SK-N-SH (cell line): Measurements from ENCODE around the gene GALNT14.

Experiments
- EP300 ChIP-seq, 2 experiments: IDR thresholded peaks; 2 replicates each; pipeline versions ENCODE4 v1.4.0 to v1.6.1; 2012; ENCODE audit warnings: borderline replicate concordance in 1 of 2, low read depth in 1 of 2, low read length in 1 of 2
- GATA2 ChIP-seq: sonication (generic); formaldehyde crosslinking; IDR thresholded peaks from 2 replicates; pipeline ENCODE4 v1.5.0; 2020; ENCODE audit warnings: mild to moderate bottlenecking, missing genetic modification reagents
- JUND ChIP-seq: IDR thresholded peaks from 2 replicates; pipeline ENCODE4 v1.4.0; 2012
- MAX ChIP-seq: IDR thresholded peaks from 2 replicates; pipeline ENCODE4 v1.4.0; 2012; ENCODE audit warnings: low read depth
- POLR2AphosphoS5 ChIP-seq: IDR thresholded peaks from 2 replicates; pipeline ENCODE4 v1.6.1; 2012; ENCODE audit warnings: low read depth, low read length
- SIN3A ChIP-seq: IDR thresholded peaks from 2 replicates; pipeline ENCODE4 v1.6.1; 2012; ENCODE audit warnings: low read depth, mild to moderate bottlenecking, low read length, moderate library complexity, borderline replicate concordance
- TEAD4 ChIP-seq: IDR thresholded peaks from 2 replicates; pipeline ENCODE4 v1.4.0; 2012; ENCODE audit warnings: mild to moderate bottlenecking, borderline replicate concordance; ENCODE audit not compliant: insufficient read depth
- YY1 ChIP-seq: IDR thresholded peaks from 2 replicates; pipeline ENCODE4 v1.4.0; 2012; ENCODE audit warnings: low read depth, mild to moderate bottlenecking
- TF ChIP-seq, protein P1 (sequence below): fragments of 200-600 bp; sonication (generic); IDR thresholded peaks from 2 replicates; pipeline ENCODE4 v1.6.1; 2017; ENCODE audit warnings: antibody characterized with exemption, mild to moderate bottlenecking, moderate library complexity
- TF ChIP-seq, protein P2 (sequence below): IDR thresholded peaks from 2 replicates; pipeline ENCODE4; 2012
- TF ChIP-seq, protein P3 (sequence below): IDR thresholded peaks from 2 replicates; pipeline ENCODE4 v1.4.0; 2012; ENCODE audit warnings: low read depth, borderline replicate concordance
- TF ChIP-seq, protein P4 (sequence below): IDR thresholded peaks from 2 replicates; pipeline ENCODE4 v1.6.1; 2012; ENCODE audit warnings: mild to moderate bottlenecking, low read depth, low read length, moderate library complexity

DNA sequence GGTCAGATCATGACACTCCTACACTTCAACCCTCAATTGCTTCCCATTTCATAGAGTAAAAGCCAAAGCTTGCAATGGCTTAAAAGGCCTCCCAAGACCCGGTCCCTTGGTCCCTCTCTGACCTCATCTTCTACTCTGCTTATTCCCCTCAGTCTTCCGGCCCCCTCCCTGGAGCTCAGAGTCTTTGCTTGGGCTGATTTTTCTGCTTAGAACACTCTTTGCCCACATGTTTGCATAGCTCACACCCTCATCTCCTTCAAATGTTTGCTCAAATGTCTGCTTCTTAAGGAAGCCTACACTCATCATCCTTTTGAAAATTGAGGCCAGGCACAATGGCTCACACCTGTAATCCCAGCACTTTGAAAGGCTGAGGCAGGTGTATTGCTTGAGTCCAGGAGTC is 265.4 kb downstream of the GALNT14 start:
- TF ChIP-seq, protein P1, sequence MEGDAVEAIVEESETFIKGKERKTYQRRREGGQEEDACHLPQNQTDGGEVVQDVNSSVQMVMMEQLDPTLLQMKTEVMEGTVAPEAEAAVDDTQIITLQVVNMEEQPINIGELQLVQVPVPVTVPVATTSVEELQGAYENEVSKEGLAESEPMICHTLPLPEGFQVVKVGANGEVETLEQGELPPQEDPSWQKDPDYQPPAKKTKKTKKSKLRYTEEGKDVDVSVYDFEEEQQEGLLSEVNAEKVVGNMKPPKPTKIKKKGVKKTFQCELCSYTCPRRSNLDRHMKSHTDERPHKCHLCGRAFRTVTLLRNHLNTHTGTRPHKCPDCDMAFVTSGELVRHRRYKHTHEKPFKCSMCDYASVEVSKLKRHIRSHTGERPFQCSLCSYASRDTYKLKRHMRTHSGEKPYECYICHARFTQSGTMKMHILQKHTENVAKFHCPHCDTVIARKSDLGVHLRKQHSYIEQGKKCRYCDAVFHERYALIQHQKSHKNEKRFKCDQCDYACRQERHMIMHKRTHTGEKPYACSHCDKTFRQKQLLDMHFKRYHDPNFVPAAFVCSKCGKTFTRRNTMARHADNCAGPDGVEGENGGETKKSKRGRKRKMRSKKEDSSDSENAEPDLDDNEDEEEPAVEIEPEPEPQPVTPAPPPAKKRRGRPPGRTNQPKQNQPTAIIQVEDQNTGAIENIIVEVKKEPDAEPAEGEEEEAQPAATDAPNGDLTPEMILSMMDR, result no peak
- no peak for TF ChIP-seq SIN3A
- TF ChIP-seq TEAD4, result no peak
- no peak for TF ChIP-seq JUND
- TF ChIP-seq POLR2AphosphoS5, result no peak
- no peak for TF ChIP-seq GATA2 (CRISPR knock-in tag)
- no peak for TF ChIP-seq YY1
- TF ChIP-seq, protein P2, sequence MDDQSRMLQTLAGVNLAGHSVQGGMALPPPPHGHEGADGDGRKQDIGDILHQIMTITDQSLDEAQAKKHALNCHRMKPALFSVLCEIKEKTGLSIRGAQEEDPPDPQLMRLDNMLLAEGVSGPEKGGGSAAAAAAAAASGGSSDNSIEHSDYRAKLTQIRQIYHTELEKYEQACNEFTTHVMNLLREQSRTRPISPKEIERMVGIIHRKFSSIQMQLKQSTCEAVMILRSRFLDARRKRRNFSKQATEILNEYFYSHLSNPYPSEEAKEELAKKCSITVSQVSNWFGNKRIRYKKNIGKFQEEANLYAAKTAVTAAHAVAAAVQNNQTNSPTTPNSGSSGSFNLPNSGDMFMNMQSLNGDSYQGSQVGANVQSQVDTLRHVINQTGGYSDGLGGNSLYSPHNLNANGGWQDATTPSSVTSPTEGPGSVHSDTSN, result no peak
- TF ChIP-seq EP300 (IDR thresholded peaks at IDR 0.05; ENCODE audit: borderline replicate concordance in 1 of 2, low read depth in 1 of 2, low read length in 1 of 2), result no peak
- TF ChIP-seq, protein P3, sequence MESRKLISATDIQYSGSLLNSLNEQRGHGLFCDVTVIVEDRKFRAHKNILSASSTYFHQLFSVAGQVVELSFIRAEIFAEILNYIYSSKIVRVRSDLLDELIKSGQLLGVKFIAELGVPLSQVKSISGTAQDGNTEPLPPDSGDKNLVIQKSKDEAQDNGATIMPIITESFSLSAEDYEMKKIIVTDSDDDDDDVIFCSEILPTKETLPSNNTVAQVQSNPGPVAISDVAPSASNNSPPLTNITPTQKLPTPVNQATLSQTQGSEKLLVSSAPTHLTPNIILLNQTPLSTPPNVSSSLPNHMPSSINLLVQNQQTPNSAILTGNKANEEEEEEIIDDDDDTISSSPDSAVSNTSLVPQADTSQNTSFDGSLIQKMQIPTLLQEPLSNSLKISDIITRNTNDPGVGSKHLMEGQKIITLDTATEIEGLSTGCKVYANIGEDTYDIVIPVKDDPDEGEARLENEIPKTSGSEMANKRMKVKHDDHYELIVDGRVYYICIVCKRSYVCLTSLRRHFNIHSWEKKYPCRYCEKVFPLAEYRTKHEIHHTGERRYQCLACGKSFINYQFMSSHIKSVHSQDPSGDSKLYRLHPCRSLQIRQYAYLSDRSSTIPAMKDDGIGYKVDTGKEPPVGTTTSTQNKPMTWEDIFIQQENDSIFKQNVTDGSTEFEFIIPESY, result no peak
- TF ChIP-seq MAX, result no peak
- TF ChIP-seq, protein P4, sequence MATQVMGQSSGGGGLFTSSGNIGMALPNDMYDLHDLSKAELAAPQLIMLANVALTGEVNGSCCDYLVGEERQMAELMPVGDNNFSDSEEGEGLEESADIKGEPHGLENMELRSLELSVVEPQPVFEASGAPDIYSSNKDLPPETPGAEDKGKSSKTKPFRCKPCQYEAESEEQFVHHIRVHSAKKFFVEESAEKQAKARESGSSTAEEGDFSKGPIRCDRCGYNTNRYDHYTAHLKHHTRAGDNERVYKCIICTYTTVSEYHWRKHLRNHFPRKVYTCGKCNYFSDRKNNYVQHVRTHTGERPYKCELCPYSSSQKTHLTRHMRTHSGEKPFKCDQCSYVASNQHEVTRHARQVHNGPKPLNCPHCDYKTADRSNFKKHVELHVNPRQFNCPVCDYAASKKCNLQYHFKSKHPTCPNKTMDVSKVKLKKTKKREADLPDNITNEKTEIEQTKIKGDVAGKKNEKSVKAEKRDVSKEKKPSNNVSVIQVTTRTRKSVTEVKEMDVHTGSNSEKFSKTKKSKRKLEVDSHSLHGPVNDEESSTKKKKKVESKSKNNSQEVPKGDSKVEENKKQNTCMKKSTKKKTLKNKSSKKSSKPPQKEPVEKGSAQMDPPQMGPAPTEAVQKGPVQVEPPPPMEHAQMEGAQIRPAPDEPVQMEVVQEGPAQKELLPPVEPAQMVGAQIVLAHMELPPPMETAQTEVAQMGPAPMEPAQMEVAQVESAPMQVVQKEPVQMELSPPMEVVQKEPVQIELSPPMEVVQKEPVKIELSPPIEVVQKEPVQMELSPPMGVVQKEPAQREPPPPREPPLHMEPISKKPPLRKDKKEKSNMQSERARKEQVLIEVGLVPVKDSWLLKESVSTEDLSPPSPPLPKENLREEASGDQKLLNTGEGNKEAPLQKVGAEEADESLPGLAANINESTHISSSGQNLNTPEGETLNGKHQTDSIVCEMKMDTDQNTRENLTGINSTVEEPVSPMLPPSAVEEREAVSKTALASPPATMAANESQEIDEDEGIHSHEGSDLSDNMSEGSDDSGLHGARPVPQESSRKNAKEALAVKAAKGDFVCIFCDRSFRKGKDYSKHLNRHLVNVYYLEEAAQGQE, result no peak
